Neural progenitor cell (in vitro differentiated cells): Measurements from ENCODE around the gene FHL2. TPM values are rescaled to one million over a fixed set of nuclear protein-coding genes. Genes with fewer than 3 reads are reported as not detected.

Source experiments
- DNase-seq: peaks from one replicate; pipeline ENCODE4 v3.0.0-alpha.2; 2016; ENCODE audit warnings: low spot score
- H2AFZ ChIP-seq: fragments of 200-600 bp; sonication (generic); replicated peaks from 2 replicates; pipeline ENCODE4 v1.6.1; 2016; ENCODE audit warnings: antibody characterized with exemption
- H3F3A ChIP-seq: fragments of 200-600 bp; sonication (generic); 2 replicates; pipeline ENCODE4 v1.6.1; 2016; ENCODE audit warnings: antibody characterized with exemption, low read depth
- H3K27ac ChIP-seq: fragments of 200-600 bp; sonication (generic); 2 replicates; pipeline ENCODE4 v1.5.1; 2016; ENCODE audit warnings: mild to moderate bottlenecking
- H3K27me3 ChIP-seq: fragments of 200-600 bp; sonication (generic); 2 replicates; pipeline ENCODE4 v1.6.1; 2016; ENCODE audit warnings: mild to moderate bottlenecking, moderate library complexity
- H3K36me3 ChIP-seq: fragments of 200-600 bp; sonication (generic); 2 replicates; pipeline ENCODE4 v1.5.1; 2016
- H3K4me1 ChIP-seq: fragments of 200-600 bp; sonication (generic); 2 replicates; pipeline ENCODE4 v1.6.1; 2016; ENCODE audit warnings: mixed run types
- H3K4me2 ChIP-seq: fragments of 200-600 bp; sonication (generic); 2 replicates; pipeline ENCODE4 v1.6.1; 2016
- H3K4me3 ChIP-seq: fragments of 200-600 bp; sonication (generic); 2 replicates; pipeline ENCODE4 v1.5.1; 2016
- H3K79me2 ChIP-seq: fragments of 200-600 bp; sonication (generic); 2 replicates; pipeline ENCODE4 v1.6.1; 2016; ENCODE audit warnings: low read depth
- H3K9ac ChIP-seq: fragments of 200-600 bp; sonication (generic); 2 replicates; pipeline ENCODE4 v1.6.1; 2016
- H3K9me3 ChIP-seq: fragments of 200-600 bp; sonication (generic); 2 replicates; pipeline ENCODE4 v1.5.1; 2016; ENCODE audit warnings: low read depth
- H4K20me1 ChIP-seq: fragments of 200-600 bp; sonication (generic); 2 replicates; pipeline ENCODE4 v1.6.1; 2016; ENCODE audit warnings: low read depth
- H3K27ac Mint-ChIP-seq: 3 replicates; pipeline ENCODE4 v1.8.0; 2021; ENCODE audit warnings: mixed read lengths
- H3K27me3 Mint-ChIP-seq: 2 replicates; pipeline ENCODE4 v1.8.0; 2022; ENCODE audit warnings: low read depth, mild to moderate bottlenecking, inconsistent platforms, moderate library complexity, mixed read lengths; ENCODE audit not compliant: insufficient read depth
- H3K36me3 Mint-ChIP-seq: 3 replicates; pipeline ENCODE4 v1.8.0; 2021; ENCODE audit warnings: mixed read lengths
- H3K4me1 Mint-ChIP-seq: 3 replicates; pipeline ENCODE4 v1.8.0; 2021; ENCODE audit warnings: mixed read lengths
- H3K4me3 Mint-ChIP-seq: 3 replicates; pipeline ENCODE4 v1.8.0; 2021; ENCODE audit warnings: mild to moderate bottlenecking, moderate library complexity, mixed read lengths
- H3K9me3 Mint-ChIP-seq: 3 replicates; pipeline ENCODE4 v1.8.0; 2020; ENCODE audit warnings: mixed read lengths
- EZH2 ChIP-seq: fragments of 200-600 bp; sonication (generic); IDR thresholded peaks from 2 replicates; pipeline ENCODE4 v1.6.1; 2017; ENCODE audit warnings: antibody characterized with exemption, mild to moderate bottlenecking, moderate library complexity
- EZH2phosphoT487 ChIP-seq: fragments of 200-600 bp; sonication (generic); IDR thresholded peaks from 2 replicates; pipeline ENCODE4 v1.6.1; 2017; ENCODE audit warnings: antibody characterized with exemption
- total RNA-seq: library from RNA; depleted of rRNA; stranded (reverse); fragments of >200 nt; gene quantifications from 2 replicates; pipeline ENCODE4 v1.2.3, GENCODE V29; 2015; ENCODE audit warnings: low replicate concordance
- TF ChIP-seq, protein P1 (sequence below): fragments of 200-600 bp; sonication (generic); IDR thresholded peaks from 2 replicates; pipeline ENCODE4 v1.5.1; 2017; ENCODE audit warnings: antibody characterized with exemption, mild to moderate bottlenecking

The FHL2 gene
- total RNA-seq, 1 donor from 2014 or later: 17.8 TPM

DNA sequence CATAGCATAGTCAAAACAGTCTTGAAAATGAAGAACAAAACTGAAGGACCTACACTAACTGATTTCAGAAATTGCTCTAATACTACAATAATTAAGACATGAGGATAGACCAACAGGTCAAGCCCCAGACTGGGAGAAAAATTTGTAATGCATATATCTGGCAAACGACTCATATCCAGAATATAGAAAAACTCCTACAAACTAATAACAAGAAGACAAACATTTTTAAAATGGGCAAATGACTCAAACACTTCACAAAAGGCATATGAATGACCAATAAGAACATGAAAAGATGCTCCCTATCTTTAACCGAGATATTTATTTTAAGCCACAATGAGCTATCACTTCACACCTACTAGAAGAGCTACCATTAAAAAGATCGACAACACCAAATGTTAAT is 83.5 kb downstream of the FHL2 start:
- peaks cover 7% of the 10 kb centered on the region for H3K36me3 Mint-ChIP-seq
- H4K20me1 ChIP-seq: peaks cover 4% of the 10 kb centered on the region
- H3F3A ChIP-seq: no peaks in the 10 kb centered on the region
- no peak overlapping the region for H3K27ac Mint-ChIP-seq
- H3K4me3 Mint-ChIP-seq: no peak overlapping the region
- H3K4me1 ChIP-seq: no peaks in the 10 kb centered on the region
- H3K27me3 ChIP-seq: no peaks in the 10 kb centered on the region
- H3K9me3 ChIP-seq: no peaks in the 10 kb centered on the region
- no peak for DNase-seq
- TF ChIP-seq EZH2 (no peak), EZH2phosphoT487 (no peak)
- TF ChIP-seq, protein P1, sequence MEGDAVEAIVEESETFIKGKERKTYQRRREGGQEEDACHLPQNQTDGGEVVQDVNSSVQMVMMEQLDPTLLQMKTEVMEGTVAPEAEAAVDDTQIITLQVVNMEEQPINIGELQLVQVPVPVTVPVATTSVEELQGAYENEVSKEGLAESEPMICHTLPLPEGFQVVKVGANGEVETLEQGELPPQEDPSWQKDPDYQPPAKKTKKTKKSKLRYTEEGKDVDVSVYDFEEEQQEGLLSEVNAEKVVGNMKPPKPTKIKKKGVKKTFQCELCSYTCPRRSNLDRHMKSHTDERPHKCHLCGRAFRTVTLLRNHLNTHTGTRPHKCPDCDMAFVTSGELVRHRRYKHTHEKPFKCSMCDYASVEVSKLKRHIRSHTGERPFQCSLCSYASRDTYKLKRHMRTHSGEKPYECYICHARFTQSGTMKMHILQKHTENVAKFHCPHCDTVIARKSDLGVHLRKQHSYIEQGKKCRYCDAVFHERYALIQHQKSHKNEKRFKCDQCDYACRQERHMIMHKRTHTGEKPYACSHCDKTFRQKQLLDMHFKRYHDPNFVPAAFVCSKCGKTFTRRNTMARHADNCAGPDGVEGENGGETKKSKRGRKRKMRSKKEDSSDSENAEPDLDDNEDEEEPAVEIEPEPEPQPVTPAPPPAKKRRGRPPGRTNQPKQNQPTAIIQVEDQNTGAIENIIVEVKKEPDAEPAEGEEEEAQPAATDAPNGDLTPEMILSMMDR: no peak
- H3K4me3 ChIP-seq: no peak overlapping the region
- H2AFZ ChIP-seq: no peak overlapping the region
- no peak overlapping the region for H3K27ac ChIP-seq
- no peaks in the 10 kb centered on the region for H3K27me3 Mint-ChIP-seq
- peaks cover 1% of the 10 kb centered on the region for H3K4me1 Mint-ChIP-seq
- no peak overlapping the region for H3K4me2 ChIP-seq
- H3K9me3 Mint-ChIP-seq: no peaks in the 10 kb centered on the region
- no peak overlapping the region for H3K9ac ChIP-seq
- peaks cover 79% of the 10 kb centered on the region for H3K79me2 ChIP-seq
- no peaks in the 10 kb centered on the region for H3K36me3 ChIP-seq

DNA sequence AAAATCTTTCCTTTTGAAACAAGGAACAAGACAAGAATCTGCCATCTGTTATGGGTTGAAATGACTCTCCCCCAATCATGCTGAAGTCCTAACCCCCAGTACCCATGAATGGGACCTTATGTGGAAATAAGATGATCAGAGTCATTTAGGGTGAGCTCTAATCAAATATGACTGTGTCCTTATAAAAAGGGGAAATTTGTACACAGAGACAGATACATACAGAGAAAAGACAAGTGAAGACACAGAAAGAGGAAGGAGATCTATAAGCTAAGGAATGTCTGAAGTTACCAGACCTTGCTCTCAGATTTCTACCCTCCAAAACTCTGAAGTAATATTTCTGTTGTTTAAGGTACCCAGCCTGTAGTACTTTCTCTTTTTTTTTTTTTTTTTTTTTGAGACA is 85.0 kb downstream of the FHL2 start:
- Histone ChIP-seq H4K20me1 (peaks cover 3% of the 10 kb centered on the region), H3K9ac (no peak overlapping the region), H3K4me1 (no peaks in the 10 kb centered on the region), H3K79me2 (peaks cover 73% of the 10 kb centered on the region), H3K9me3 (no peaks in the 10 kb centered on the region), H3K27ac (no peak overlapping the region), H3K36me3 (no peaks in the 10 kb centered on the region), H3K4me3 (no peak overlapping the region), H2AFZ (no peak overlapping the region), H3F3A (no peaks in the 10 kb centered on the region), H3K4me2 (no peak overlapping the region), H3K27me3 (no peaks in the 10 kb centered on the region)
- no peak for DNase-seq
- Mint-ChIP-seq H3K4me1 (peaks cover 6% of the 10 kb centered on the region), H3K4me3 (no peak overlapping the region), H3K27me3 (no peaks in the 10 kb centered on the region), H3K9me3 (no peaks in the 10 kb centered on the region), H3K27ac (no peak overlapping the region), H3K36me3 (peaks cover 9% of the 10 kb centered on the region)
- TF ChIP-seq EZH2phosphoT487 (no peak), EZH2 (no peak)
- TF ChIP-seq, protein P1: no peak

Other genes starting within 250 kb of the FHL2 start
- gene GPR45, start 157.3 kb downstream of the FHL2 start, total RNA-seq: not detected in 2 replicates
- gene TGFBRAP1, start 69.3 kb downstream of the FHL2 start, total RNA-seq: 13.8 and 14.0 TPM in 2 replicates
- 29.7 and 42.9 TPM in 2 replicates for gene C2orf49, start 61.5 kb downstream of the FHL2 start, total RNA-seq